ENCODE measurements around the gene SULF2.
"Not testable (repeated sequence)": the region's sequence is repeated elsewhere in the genome, so short reads cannot be mapped to it uniquely, and the experiment has no call there.

DNA sequence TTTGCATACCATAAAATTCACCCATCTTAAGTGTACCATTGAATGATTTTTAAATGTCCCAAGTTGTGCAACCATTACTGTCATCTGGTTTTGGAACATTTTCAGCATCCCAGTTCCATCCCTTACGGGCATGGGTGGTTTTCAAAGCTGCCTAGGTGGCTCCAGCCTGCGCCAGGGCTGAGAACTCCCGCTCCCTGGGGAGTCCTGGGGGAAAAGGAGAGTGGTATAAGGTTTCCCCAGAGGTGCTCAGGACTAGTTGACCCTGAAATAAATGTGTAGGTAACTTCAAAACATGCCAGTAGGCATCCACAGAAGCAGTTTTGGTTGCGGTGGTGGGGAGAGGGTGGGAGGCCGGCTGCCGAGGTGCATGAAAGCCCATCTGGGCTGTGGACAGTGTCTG, 9.0 kb upstream of the SULF2 start:
- TF ChIP-seq, protein P1, sequence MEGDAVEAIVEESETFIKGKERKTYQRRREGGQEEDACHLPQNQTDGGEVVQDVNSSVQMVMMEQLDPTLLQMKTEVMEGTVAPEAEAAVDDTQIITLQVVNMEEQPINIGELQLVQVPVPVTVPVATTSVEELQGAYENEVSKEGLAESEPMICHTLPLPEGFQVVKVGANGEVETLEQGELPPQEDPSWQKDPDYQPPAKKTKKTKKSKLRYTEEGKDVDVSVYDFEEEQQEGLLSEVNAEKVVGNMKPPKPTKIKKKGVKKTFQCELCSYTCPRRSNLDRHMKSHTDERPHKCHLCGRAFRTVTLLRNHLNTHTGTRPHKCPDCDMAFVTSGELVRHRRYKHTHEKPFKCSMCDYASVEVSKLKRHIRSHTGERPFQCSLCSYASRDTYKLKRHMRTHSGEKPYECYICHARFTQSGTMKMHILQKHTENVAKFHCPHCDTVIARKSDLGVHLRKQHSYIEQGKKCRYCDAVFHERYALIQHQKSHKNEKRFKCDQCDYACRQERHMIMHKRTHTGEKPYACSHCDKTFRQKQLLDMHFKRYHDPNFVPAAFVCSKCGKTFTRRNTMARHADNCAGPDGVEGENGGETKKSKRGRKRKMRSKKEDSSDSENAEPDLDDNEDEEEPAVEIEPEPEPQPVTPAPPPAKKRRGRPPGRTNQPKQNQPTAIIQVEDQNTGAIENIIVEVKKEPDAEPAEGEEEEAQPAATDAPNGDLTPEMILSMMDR (conservative IDR thresholded peaks at IDR 0.05), result not testable (repeated sequence)
- TF ChIP-seq ZFX (IDR thresholded peaks at IDR 0.05), result not testable (repeated sequence)
